Measurements from ENCODE around the gene AP1M2.
"Not testable (repeated sequence)": the region's sequence is repeated elsewhere in the genome, so short reads cannot be mapped to it uniquely, and the experiment has no call there.

AP1M2 gene

DNA sequence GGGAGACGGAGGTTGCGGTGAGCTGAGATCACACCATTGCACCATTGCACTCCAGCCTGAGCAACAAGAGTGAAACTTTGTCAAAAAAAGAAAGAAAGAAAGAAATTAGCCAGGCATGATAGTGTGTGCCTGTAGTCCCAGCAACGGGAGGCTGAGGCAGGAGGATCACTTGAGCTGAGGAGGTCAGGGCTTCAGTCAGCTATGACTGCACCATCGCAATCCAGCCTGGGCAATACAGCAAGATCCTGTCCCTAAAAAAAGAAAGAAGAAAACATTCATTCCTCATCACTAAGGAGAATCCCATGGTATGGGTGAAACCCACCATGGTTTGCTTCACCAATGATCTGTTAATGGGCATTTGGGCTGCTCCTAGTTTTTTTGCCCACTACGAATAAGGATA, 13.0 kb upstream of the AP1M2 start:
- DNase-seq = no peak

- DNase-seq = no peak
These were observed 6.9 kb upstream of the AP1M2 start for GRCh38 chr19:10593820-10594637.

DNA sequence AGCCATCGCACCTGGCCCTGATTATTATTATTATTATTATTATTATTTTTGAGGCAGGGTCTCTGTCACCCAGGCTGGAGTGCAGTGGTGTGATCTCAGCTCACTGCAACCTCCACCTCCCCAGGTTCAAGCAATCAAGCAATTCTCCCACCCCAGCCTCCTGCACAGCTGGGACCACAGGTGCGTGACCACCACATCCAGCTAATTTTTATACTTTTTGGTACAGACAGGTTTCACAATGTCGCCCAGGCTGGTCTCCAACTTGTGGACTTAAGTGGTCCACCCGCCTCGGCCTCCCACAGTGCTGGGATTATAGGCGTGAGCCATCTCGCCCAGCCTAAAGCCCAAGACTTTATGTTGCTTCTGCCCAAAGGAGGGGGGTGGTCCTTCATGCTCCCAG, 6.0 kb upstream of the AP1M2 start:
- DNase-seq = no peak

DNA sequence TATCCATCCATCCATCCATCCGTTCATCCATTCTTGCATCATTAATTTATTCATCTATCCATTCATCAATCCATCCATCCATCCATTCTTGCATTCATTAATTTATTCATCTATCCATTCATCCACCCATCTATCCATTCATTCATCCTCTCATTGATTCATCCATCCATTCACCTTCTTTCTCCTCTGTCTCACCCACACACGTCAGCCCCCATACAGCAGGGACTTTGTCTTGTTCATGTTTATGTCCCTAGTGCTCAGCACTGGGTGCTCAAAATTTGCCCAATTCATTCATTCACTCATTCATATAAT, 683 bp upstream of the AP1M2 start:
- DNase-seq = no peak

- DNase-seq = no peak
These were observed 716 bp downstream of the AP1M2 start for GRCh38 chr19:10586396-10586795.

DNA sequence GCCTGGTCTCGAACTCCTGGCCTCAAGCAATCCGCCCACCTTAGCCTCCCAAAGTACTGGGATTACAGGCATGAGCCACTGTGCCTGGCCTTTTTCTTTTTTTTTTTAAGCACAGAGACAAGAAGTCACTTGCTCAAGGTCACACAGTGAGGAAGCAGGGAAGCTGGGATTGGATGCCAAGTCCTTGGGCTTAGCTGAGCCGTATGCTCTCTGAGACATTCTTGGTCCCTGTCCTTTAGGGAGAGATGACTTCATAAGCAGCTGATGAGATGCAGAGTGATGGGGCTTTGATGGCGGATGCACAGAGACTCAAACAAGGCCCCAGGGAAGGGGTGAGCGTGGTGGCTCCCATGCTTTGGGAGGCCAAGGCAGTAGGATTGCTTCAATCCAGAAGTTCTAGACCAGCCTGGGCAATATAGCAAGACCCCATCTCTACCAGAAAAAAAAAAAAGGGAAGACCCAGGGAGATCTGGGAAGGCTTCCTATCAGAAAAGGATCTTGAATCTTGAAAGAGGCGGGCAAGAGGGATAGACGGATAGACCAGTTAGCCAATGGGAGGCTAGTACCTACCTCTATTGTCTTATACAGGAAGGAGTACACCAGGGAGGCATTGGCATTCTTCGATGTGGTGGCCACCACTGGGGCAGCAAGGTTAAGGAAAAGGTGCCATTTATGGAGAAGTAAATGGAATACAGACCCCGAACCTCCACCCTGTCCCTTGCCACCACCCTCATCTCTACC, 3.9 kb downstream of the AP1M2 start:
- DNase-seq = no peak

DNA sequence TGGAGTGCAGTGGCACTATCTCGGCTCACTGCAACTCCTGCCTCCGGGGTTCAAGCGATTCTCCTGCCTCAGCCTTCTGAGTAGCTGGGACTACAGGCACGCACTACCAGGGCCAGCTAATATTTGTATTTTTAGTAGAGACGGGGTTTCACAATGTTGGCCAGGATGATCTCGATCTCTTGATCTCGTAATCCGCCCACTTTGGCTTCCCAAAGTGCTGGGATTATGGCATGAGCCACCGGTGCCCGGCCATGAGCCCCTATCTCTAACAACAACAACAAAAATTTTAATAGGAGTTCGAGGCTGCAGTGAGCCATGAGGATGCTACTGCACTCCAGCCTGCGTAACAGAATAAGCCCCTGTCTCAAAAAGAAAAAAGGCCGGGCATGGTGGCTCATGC, 5.0 kb downstream of the AP1M2 start:
- DNase-seq = no peak

DNA sequence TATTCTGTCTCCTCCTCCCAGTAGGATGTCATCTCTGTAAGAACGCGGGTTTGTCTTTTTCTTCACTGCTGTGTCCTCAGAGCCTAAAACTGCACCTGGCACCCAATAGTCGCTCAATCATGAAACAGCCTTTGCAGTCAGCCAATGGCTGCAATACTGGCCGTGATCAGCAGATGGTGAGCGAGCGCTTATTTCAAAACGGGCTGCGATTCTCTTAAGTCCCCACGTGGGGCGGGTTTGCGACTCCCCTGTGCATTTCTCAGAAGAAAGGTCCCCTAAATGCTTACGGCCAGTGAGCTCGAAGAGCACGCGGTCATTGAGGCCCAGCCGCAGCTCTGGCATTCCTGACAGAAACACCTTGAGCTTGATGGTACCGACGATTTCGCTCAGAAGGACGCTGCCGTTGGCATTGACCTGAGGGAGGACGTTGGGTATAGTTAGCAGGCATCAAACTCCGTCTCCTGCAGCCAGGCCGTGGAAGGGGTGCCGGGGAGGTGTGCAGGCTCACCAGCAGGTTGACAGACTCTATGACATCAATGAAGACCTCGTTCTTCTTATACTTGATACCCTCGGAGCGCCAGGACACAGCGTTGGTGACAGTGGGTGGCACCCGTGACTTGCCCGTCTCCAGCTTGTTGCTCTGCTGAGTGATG, 6.0 kb downstream of the AP1M2 start:
- peak; percentile 91 for DNase-seq

GRCh38 chr19:10577951-10578350, 9.2 kb downstream of the AP1M2 start:
- DNase-seq = no peak

GRCh38 chr19:10575011-10575716, 11.9 kb downstream of the AP1M2 start:
- DNase-seq = no peak

DNA sequence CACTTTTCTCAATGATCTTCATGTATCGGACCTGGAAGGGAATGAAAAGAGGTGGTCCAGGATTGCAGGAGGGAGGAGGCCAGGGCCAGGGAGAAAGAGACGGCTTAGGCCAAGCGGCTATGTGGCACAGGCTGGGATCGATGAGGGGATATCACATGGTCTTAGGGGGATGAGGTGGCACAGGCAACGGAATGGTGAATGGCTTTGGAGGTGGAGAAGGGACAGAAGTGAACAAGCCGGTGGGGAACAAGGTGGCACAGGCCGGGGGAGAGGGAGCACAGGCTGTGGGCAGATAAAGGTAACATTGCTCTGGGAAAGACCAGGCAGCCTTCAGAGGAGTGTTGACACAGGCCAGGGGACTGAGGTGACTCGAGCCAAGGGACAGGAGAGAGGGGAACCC, 12.7 kb downstream of the AP1M2 start:
- DNase-seq = no peak

- DNase-seq = not testable (repeated sequence)
These were observed 13.3 kb downstream of the AP1M2 start for GRCh38 chr19:10573793-10574192.

GRCh38 chr19:10568826-10569651, 18.1 kb downstream of the AP1M2 start, which contains the start of gene CDKN2D:
TSS of gene CDKN2D (minus strand) at chr19:10568979. CDS start at chr19:10568653, 326 bp downstream.
- DNase-seq = peak; percentile 99

- no peak for DNase-seq
These were observed 18.9 kb downstream of the AP1M2 start for GRCh38 chr19:10568062-10568825.

- no peak for DNase-seq
These were observed 19.5 kb downstream of the AP1M2 start for GRCh38 chr19:10567656-10568055.

GRCh38 chr19:10566658-10567410, 20.3 kb downstream of the AP1M2 start:
- no peak for DNase-seq

- DNase-seq = no peak
These were observed 20.8 kb downstream of the AP1M2 start for GRCh38 chr19:10566408-10566657.

DNA sequence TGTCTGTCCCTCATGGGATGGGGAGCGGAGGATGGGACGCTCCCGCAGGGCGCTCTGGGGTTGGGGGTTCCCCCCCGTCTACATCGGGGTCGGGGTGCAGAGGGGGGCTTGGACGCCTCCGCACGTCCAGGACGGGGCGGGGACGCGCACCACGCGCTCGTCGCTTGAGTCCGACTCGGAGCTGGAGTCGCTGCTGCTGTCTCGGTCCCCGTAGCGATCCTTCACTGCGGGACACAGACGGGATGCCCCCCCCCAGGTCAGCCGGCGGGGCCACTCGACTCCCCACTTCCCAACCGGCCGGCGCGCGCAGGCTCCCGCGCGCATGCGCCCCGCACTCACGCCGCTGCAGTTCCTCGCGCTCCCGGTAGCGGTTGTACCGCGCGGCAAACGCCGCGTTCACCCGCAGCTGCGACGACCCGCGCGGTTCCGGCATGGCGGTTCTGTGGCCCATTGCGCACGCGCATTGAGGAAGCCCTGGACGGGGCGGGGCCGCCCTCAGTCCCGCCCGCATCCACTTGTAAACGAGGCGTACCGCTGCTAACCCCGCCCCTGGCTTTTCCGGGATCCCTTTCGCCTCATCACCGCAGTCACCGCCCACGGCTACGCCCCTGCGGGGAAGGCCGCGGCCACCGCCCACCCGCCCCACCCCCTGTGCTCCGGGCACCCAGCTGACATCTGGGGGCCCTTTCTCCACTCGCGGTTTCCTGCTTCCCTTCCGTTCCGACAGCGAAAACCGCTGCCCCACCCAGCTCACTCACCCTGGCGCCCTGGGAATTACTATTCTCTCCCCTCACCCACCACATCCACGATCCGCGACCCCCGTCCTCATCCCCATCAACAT, 21.3 kb downstream of the AP1M2 start, which contains the start of gene KRI1:
KRI1 (minus strand) TSS at position 444 of the 841 bp plus-strand sequence; CDS start at position 433, 11 bp downstream.
- peak; percentile 98 for DNase-seq

DNA sequence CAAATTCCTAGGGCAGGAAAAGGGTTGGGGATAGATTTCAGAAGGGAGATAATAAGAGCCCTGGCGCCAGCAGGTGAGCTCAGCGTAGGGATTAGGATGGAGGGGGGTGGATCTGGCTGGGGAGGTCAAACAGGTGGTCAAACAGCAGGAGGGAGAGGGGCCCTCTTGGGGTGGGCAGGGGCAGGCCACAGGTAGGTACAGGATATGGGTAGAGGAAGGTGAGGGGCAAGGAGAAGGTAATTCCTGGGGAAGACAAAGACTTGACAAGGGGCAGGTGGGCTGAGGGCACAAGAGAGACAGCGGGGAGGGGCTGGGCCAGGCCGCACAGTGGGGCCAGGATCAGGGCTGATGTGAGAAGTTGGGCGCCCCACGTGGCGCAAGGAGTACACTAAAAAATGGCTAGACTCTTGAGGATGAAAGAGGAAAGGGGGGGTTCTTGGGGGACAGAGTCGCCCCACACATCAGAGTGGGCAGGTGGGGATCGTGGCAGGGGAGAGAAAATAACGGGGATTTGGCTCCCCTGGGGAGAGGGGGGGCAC, 22.0 kb downstream of the AP1M2 start:
- DNase-seq = peak; percentile 36

- DNase-seq = no peak
These were observed 24.5 kb downstream of the AP1M2 start for GRCh38 chr19:10562609-10563008.
